HCT116 (cell line): ENCODE data around the gene GGNBP2. TPM values are rescaled to one million over a fixed set of nuclear protein-coding genes. Genes with fewer than 3 reads are reported as not detected.

Experiments
- ATAC-seq: fragments of 200-7000 bp; cut with Tn5 transposase; 2 replicates; pipeline ENCODE4 v1.9.1; 2020; ENCODE audit warnings: mild to moderate bottlenecking, moderate library complexity
- BruUV-seq: library from RNA; stranded (reverse); fragments of 400-500 nt; replicated peaks from 2 replicates; lab custom pipeline; 2021; lab: Mats Ljungman, UMichigan
- CTCF ChIA-PET: fragments of 300-600 bp; sonication (Branson Sonifier 250); formaldehyde crosslinking; loops from one replicate; lab custom pipeline; 2021; ENCODE audit warnings: antibody characterized with exemption; lab: Charles Lee
- POLR2A ChIA-PET: fragments of 300-600, 350-600 bp; sonication (Branson Sonifier 250); formaldehyde crosslinking; loops from one replicate; lab custom pipeline; 2021; ENCODE audit warnings: antibody characterized with exemption; lab: Charles Lee
- RAD21 ChIA-PET, 2 experiments: fragments of 300-600 bp; sonication (Branson Sonifier 250); formaldehyde crosslinking; loops; one replicate each; lab custom pipeline; 2023; ENCODE audit warnings: low total read pairs in 2 of 2; ENCODE audit not compliant: uncharacterized antibody in 2 of 2, unreplicated experiment in 2 of 2, low non-redundant PET in 1 of 2; lab: Charles Lee
- DNase-seq: peaks from one replicate; pipeline ENCODE4 v3.0.0-alpha.2; 2010; ENCODE audit warnings: low read depth, low spot score
- H2AFZ ChIP-seq: fragments of 200-600 bp; shearing (Covaris generic), sonication (generic); 2 replicates; pipeline ENCODE4 v1.6.1; 2017; ENCODE audit warnings: low read depth, mixed run types, mixed read lengths, antibody characterized with exemption, low read length; ENCODE audit not compliant: poor library complexity, severe bottlenecking
- H3K27ac ChIP-seq: 2 replicates; pipeline ENCODE4 v1.5.1; 2012; ENCODE audit warnings: low read depth, low read length
- H3K27me3 ChIP-seq: fragments of 200-600 bp; sonication (generic); 2 replicates; pipeline ENCODE4 v1.6.1; 2016; ENCODE audit warnings: mixed run types, low read length, mixed read lengths; ENCODE audit not compliant: insufficient read depth
- H3K36me3 ChIP-seq, 2 experiments: fragments of 200-500 bp in 1 of 2; fragments of 200-600 bp in 1 of 2; sonication (Bioruptor generic) in 1 of 2; sonication (generic) in 1 of 2; 2 replicates each; pipeline versions ENCODE4 v1.5.1 to v1.6.1; 2014 to 2016; ENCODE audit warnings: low read length in 2 of 2, inconsistent platforms in 1 of 2, mixed read lengths in 1 of 2, mixed run types in 1 of 2; ENCODE audit not compliant: insufficient read depth in 2 of 2, control insufficient read depth in 1 of 2
- H3K4me1 ChIP-seq, 2 experiments: fragments of 200-600 bp in 1 of 2; sonication (generic) in 1 of 2; 2 replicates each; pipeline versions ENCODE4 v1.5.1 to v1.6.1; 2012 to 2017; ENCODE audit warnings: low read length in 2 of 2, inconsistent platforms in 1 of 2, mild to moderate bottlenecking in 1 of 2, mixed read lengths in 1 of 2, mixed run types in 1 of 2, moderate library complexity in 1 of 2; ENCODE audit not compliant: insufficient read depth in 2 of 2, control insufficient read depth in 1 of 2
- H3K4me2 ChIP-seq: fragments of 200-600 bp; sonication (generic); 2 replicates; pipeline ENCODE4 v1.6.1; 2017; ENCODE audit warnings: mixed run types, low read length, mixed read lengths
- H3K4me3 ChIP-seq, 2 experiments: fragments of 200-600 bp in 1 of 2; sonication (generic) in 1 of 2; replicated peaks in 1 of 2; 2 replicates each; pipeline ENCODE4 v1.5.1; 2011 to 2016; ENCODE audit warnings: low read length in 2 of 2, control low read depth in 1 of 2, low read depth in 1 of 2, mild to moderate bottlenecking in 1 of 2, mixed read lengths in 1 of 2, mixed run types in 1 of 2
- H3K79me2 ChIP-seq: fragments of 200-600 bp; sonication (generic); 2 replicates; pipeline ENCODE4 v1.6.1; 2017; ENCODE audit warnings: mild to moderate bottlenecking, mixed run types, low read length, moderate library complexity, mixed read lengths; ENCODE audit not compliant: insufficient read depth
- H3K9ac ChIP-seq: fragments of 200-600 bp; sonication (generic); 2 replicates; pipeline ENCODE4 v1.6.1; 2016; ENCODE audit warnings: low read length, mixed read lengths
- H3K9me2 ChIP-seq: fragments of 200-600 bp; sonication (generic), shearing (Covaris generic); 2 replicates; pipeline ENCODE4 v1.6.1; 2017; ENCODE audit warnings: mixed run types, mild to moderate bottlenecking, moderate library complexity; ENCODE audit not compliant: insufficient read depth
- H3K9me3 ChIP-seq, 2 experiments: fragments of 200-500 bp in 1 of 2; fragments of 200-600 bp in 1 of 2; sonication (Bioruptor generic) in 1 of 2; sonication (generic) in 1 of 2; 2 replicates each; pipeline ENCODE4 v1.6.1; 2014 to 2017; ENCODE audit warnings: low read length in 2 of 2, mixed read lengths in 2 of 2, inconsistent platforms in 1 of 2, low read depth in 1 of 2, mild to moderate bottlenecking in 1 of 2, mixed run types in 1 of 2, moderate library complexity in 1 of 2; ENCODE audit not compliant: control insufficient read depth in 1 of 2, insufficient read depth in 1 of 2
- H4K20me1 ChIP-seq: fragments of 200-600 bp; sonication (generic), shearing (Covaris generic); 2 replicates; pipeline ENCODE4 v1.6.1; 2017; ENCODE audit warnings: mixed run types, mild to moderate bottlenecking, moderate library complexity; ENCODE audit not compliant: insufficient read depth
- CBX3 ChIP-seq: IDR thresholded peaks from 2 replicates; pipeline ENCODE4 v1.6.1; 2012; ENCODE audit warnings: low read depth
- CEBPB ChIP-seq: IDR thresholded peaks from 2 replicates; pipeline ENCODE4 v1.6.1; 2012; ENCODE audit warnings: low read depth
- CTCF ChIP-seq, 3 experiments: fragments of 200-600 bp in 1 of 3; sonication (generic) in 1 of 3; IDR thresholded peaks in 2 of 3; conservative IDR thresholded peaks in 1 of 3; 2 replicates each; pipeline ENCODE4 v1.5.1; 2012 to 2017; ENCODE audit warnings: low read depth in 2 of 3, low read length in 2 of 3, antibody characterized with exemption in 1 of 3, borderline replicate concordance in 1 of 3, control low read depth in 1 of 3, mild to moderate bottlenecking in 1 of 3, mixed read lengths in 1 of 3, mixed run types in 1 of 3, moderate library complexity in 1 of 3; ENCODE audit not compliant: insufficient read depth in 1 of 3
- EGR1 ChIP-seq: IDR thresholded peaks from 2 replicates; pipeline ENCODE4 v1.6.1; 2012; ENCODE audit warnings: low read depth
- ELF1 ChIP-seq: IDR thresholded peaks from 2 replicates; pipeline ENCODE4 v1.6.1; 2012; ENCODE audit warnings: low read depth, borderline replicate concordance
- EZH2 ChIP-seq: fragments of 200-600 bp; sonication (generic); IDR thresholded peaks from 2 replicates; pipeline ENCODE4 v1.6.1; 2017; ENCODE audit warnings: antibody characterized with exemption, mixed run types
- EZH2phosphoT487 ChIP-seq: fragments of 200-600 bp; IDR thresholded peaks from 2 replicates; pipeline ENCODE4 v1.6.1; 2018; ENCODE audit warnings: antibody characterized with exemption, borderline replicate concordance
- FOSL1 ChIP-seq: IDR thresholded peaks from 2 replicates; pipeline ENCODE4 v1.6.1; 2012; ENCODE audit warnings: low read depth
- JUND ChIP-seq: IDR thresholded peaks from 2 replicates; pipeline ENCODE4 v1.6.1; 2012
- POLR2A ChIP-seq: IDR thresholded peaks from 2 replicates; pipeline ENCODE4 v1.7.0; 2011; ENCODE audit warnings: borderline replicate concordance; ENCODE audit not compliant: insufficient read depth, insufficient read length; ENCODE audit errors: extremely low read depth
- POLR2AphosphoS5 ChIP-seq: IDR thresholded peaks from 2 replicates; pipeline ENCODE4 v1.6.1; 2011; ENCODE audit warnings: mild to moderate bottlenecking, low read depth, low read length, moderate library complexity
- RAD21 ChIP-seq: IDR thresholded peaks from 2 replicates; pipeline ENCODE4 v1.6.1; 2012; ENCODE audit warnings: low read depth, mild to moderate bottlenecking
- REST ChIP-seq: IDR thresholded peaks from 2 replicates; pipeline ENCODE4 v1.6.1; 2012; ENCODE audit warnings: low read depth
- SIN3A ChIP-seq: IDR thresholded peaks from 2 replicates; pipeline ENCODE4 v1.6.1; 2012; ENCODE audit warnings: low read depth
- SP1 ChIP-seq: IDR thresholded peaks from 2 replicates; pipeline ENCODE4 v1.6.1; 2012; ENCODE audit warnings: low read depth
- YY1 ChIP-seq: IDR thresholded peaks from 2 replicates; pipeline ENCODE4 v1.6.1; 2011; ENCODE audit warnings: low read length, low read depth, moderate library complexity, mild to moderate bottlenecking; ENCODE audit not compliant: insufficient replicate concordance; ENCODE audit errors: extremely low read depth
- intact Hi-C: fragments of 100-400 bp; cut with micrococcal nuclease; formaldehyde crosslinking; loops from 2 replicates; pipeline ENCODE4 v1.10.0; 2022
- total RNA-seq: library from RNA; stranded (reverse); gene quantifications from one replicate; pipeline ENCODE4 v1.2.1, GENCODE V29; 2021; ENCODE audit not compliant: unreplicated experiment
- TF ChIP-seq, protein P1 (sequence below): IDR thresholded peaks from 2 replicates; pipeline ENCODE4 v1.6.1; 2012
- TF ChIP-seq, protein P2 (sequence below): IDR thresholded peaks from 2 replicates; pipeline ENCODE4 v1.6.1; 2012

Gene GGNBP2
- total RNA-seq, 1 experiment from 2014 or later, result 58.2 TPM

- Histone ChIP-seq H3K9me2 (no peaks in the 10 kb centered on the region), H3K4me1 (no peaks in the 10 kb centered on the region), H3K9ac (no peak overlapping the region), H3K4me2 (no peak overlapping the region), H3K79me2 (peaks cover 4% of the 10 kb centered on the region; the same call in 1 of the 2 replicates), H2AFZ (no peak overlapping the region)
- ChIA-PET CTCF (no interaction called here), RAD21 (no interaction called here)
- intact Hi-C loops, result no loop called here
- no peak for TF ChIP-seq POLR2AphosphoS5
- no peak for TF ChIP-seq EGR1
- no peak for TF ChIP-seq SP1
- TF ChIP-seq EZH2phosphoT487, result no peak
- TF ChIP-seq JUND, result no peak
- TF ChIP-seq POLR2A, result no peak
- no peak for TF ChIP-seq SIN3A
- TF ChIP-seq YY1, result no peak
- TF ChIP-seq, protein P1, sequence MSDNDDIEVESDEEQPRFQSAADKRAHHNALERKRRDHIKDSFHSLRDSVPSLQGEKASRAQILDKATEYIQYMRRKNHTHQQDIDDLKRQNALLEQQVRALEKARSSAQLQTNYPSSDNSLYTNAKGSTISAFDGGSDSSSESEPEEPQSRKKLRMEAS, result no peak
- TF ChIP-seq, protein P2, sequence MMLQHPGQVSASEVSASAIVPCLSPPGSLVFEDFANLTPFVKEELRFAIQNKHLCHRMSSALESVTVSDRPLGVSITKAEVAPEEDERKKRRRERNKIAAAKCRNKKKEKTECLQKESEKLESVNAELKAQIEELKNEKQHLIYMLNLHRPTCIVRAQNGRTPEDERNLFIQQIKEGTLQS, result no peak
- TF ChIP-seq RAD21, result no peak
- no peak for TF ChIP-seq CTCF (IDR thresholded peaks at IDR 0.05 in 2 of 3, conservative IDR thresholded peaks at IDR 0.05 in 1 of 3; ENCODE audit: borderline replicate concordance in 1 of 3, insufficient read depth in 1 of 3, low read depth in 2 of 3, low read length in 2 of 3)
- no peak for TF ChIP-seq FOSL1
- TF ChIP-seq EZH2, result no peak
- no peak for TF ChIP-seq CBX3
- no peak for TF ChIP-seq ELF1
- TF ChIP-seq CEBPB, result no peak
- no peak for TF ChIP-seq REST
- TF ChIP-seq, all 23 proteins: peak for 0
- Histone ChIP-seq H3K9me3 (no peaks in the 10 kb centered on the region), H3K4me3 (no peak overlapping the region), H3K27me3 (no peaks in the 10 kb centered on the region), H3K36me3 (peaks cover 31 to 45% of the 10 kb centered on the region in 2 experiments; a peak in 3 of 4 replicates), H4K20me1 (no peaks in the 10 kb centered on the region), H3K27ac (no peak overlapping the region)
- ATAC-seq (no peak), DNase-seq (no peak)
- POLR2A ChIA-PET, result no interaction called here
- BruUV-seq, result no TSS peak
These were observed 29.9 kb upstream of the GGNBP2 start for GRCh38 chr17:36514856-36515255.
